H9 (cell line): ENCODE measurements around the gene PDX1. TPM values are rescaled to one million over a fixed set of nuclear protein-coding genes. Genes with fewer than 3 reads are reported as not detected.
A peak's percentile ranks its signal among the peaks of the same experiment; 100 is the strongest.
"Not testable (repeated sequence)": the region's sequence is repeated elsewhere in the genome, so short reads cannot be mapped to it uniquely, and the experiment has no call there.

ENCODE experiments used
- DNase-seq: peaks from one replicate; pipeline ENCODE4 v3.0.0-alpha.2; 2017
- H2AFZ ChIP-seq: one replicate; pipeline ENCODE4 v1.6.1; 2013; ENCODE audit warnings: mild to moderate bottlenecking, low read length, control low read depth, moderate library complexity
- H2AK5ac ChIP-seq: 2 replicates; pipeline ENCODE4 v1.6.1; 2013; ENCODE audit warnings: low read length, control low read depth, mixed read lengths; ENCODE audit not compliant: insufficient read length
- H2BK120ac ChIP-seq: one replicate; pipeline ENCODE4 v1.6.1; 2013; ENCODE audit warnings: low read depth, mild to moderate bottlenecking, low read length, control low read depth, inconsistent platforms; ENCODE audit not compliant: poor library complexity, severe bottlenecking
- H2BK12ac ChIP-seq: 2 replicates; pipeline ENCODE4 v1.6.1; 2013; ENCODE audit warnings: low read length, control low read depth, mixed read lengths, low read depth; ENCODE audit not compliant: insufficient read length
- H2BK15ac ChIP-seq: 2 replicates; pipeline ENCODE4 v1.6.1; 2013; ENCODE audit warnings: low read depth, low read length, control low read depth
- H2BK20ac ChIP-seq: one replicate; pipeline ENCODE4 v1.6.1; 2013; ENCODE audit warnings: low read depth, mild to moderate bottlenecking, low read length, control low read depth, inconsistent platforms; ENCODE audit not compliant: poor library complexity, severe bottlenecking
- H2BK5ac ChIP-seq: 2 replicates; pipeline ENCODE4 v1.6.1; 2013; ENCODE audit warnings: low read length, control low read depth, mixed read lengths; ENCODE audit not compliant: insufficient read length
- H3K14ac ChIP-seq: 2 replicates; pipeline ENCODE4 v1.6.1; 2013; ENCODE audit warnings: low read length, control low read depth; ENCODE audit not compliant: insufficient read depth
- H3K18ac ChIP-seq: 2 replicates; pipeline ENCODE4 v1.6.1; 2013; ENCODE audit warnings: low read depth, mild to moderate bottlenecking, mixed read lengths, low read length, control low read depth; ENCODE audit not compliant: insufficient read length
- H3K23ac ChIP-seq: 2 replicates; pipeline ENCODE4 v1.6.1; 2013; ENCODE audit warnings: low read length, control low read depth, mixed read lengths, low read depth; ENCODE audit not compliant: insufficient read length
- H3K23me2 ChIP-seq: 2 replicates; pipeline ENCODE4 v1.6.1; 2013; ENCODE audit warnings: low read depth, mild to moderate bottlenecking, mixed read lengths, low read length, control low read depth; ENCODE audit not compliant: insufficient read length, poor library complexity, severe bottlenecking
- H3K27ac ChIP-seq: 2 replicates; pipeline ENCODE4 v1.5.1; 2013; ENCODE audit warnings: low read length, control low read depth, mixed read lengths, low read depth; ENCODE audit not compliant: insufficient read length
- H3K27me3 ChIP-seq: 2 replicates; pipeline ENCODE4 v1.6.1; 2013; ENCODE audit warnings: low read length, control low read depth, inconsistent platforms; ENCODE audit not compliant: insufficient read depth
- H3K4ac ChIP-seq: 2 replicates; pipeline ENCODE4 v1.6.1; 2013; ENCODE audit warnings: low read depth, mild to moderate bottlenecking, control low read depth, inconsistent platforms, low read length, moderate library complexity
- H3K4me1 ChIP-seq: 2 replicates; pipeline ENCODE4 v1.6.1; 2013; ENCODE audit warnings: low read length, control low read depth, inconsistent platforms; ENCODE audit not compliant: insufficient read depth
- H3K4me2 ChIP-seq: 2 replicates; pipeline ENCODE4 v1.6.1; 2013; ENCODE audit warnings: low read length, control low read depth, mixed read lengths; ENCODE audit not compliant: insufficient read length, insufficient read depth
- H3K56ac ChIP-seq: 2 replicates; pipeline ENCODE4 v1.6.1; 2013; ENCODE audit warnings: low read depth, mild to moderate bottlenecking, mixed read lengths, low read length, control low read depth; ENCODE audit not compliant: insufficient read length
- H3K79me1 ChIP-seq: 2 replicates; pipeline ENCODE4 v1.6.1; 2013; ENCODE audit warnings: low read depth, mild to moderate bottlenecking, moderate library complexity, low read length, control low read depth, inconsistent platforms; ENCODE audit not compliant: insufficient read depth, poor library complexity, severe bottlenecking
- H3K79me2 ChIP-seq: 2 replicates; pipeline ENCODE4 v1.6.1; 2013; ENCODE audit warnings: low read length, control low read depth, inconsistent platforms; ENCODE audit not compliant: insufficient read depth
- H3K9ac ChIP-seq: 2 replicates; pipeline ENCODE4 v1.6.1; 2013; ENCODE audit warnings: low read length, control low read depth, mixed read lengths; ENCODE audit not compliant: insufficient read length; ENCODE audit errors: extremely low read depth
- H3K9me3 ChIP-seq: one replicate; pipeline ENCODE4 v1.6.1; 2013; ENCODE audit warnings: low read depth, low read length, inconsistent platforms; ENCODE audit not compliant: control insufficient read depth
- H3T11ph ChIP-seq: one replicate; pipeline ENCODE4 v1.6.1; 2013; ENCODE audit warnings: mild to moderate bottlenecking, low read length, control low read depth, inconsistent platforms
- H4K20me1 ChIP-seq: one replicate; pipeline ENCODE4 v1.6.1; 2013; ENCODE audit not compliant: control insufficient read depth, insufficient read length, insufficient read depth
- H4K5ac ChIP-seq: 2 replicates; pipeline ENCODE4 v1.6.1; 2013; ENCODE audit warnings: low read depth, mild to moderate bottlenecking, mixed read lengths, low read length, control low read depth; ENCODE audit not compliant: insufficient read length
- H4K8ac ChIP-seq: replicated peaks from 2 replicates; pipeline ENCODE4 v1.6.1; 2013; ENCODE audit warnings: low read length, control low read depth, mixed read lengths, low read depth; ENCODE audit not compliant: insufficient read length
- H4K91ac ChIP-seq: 2 replicates; pipeline ENCODE4 v1.6.1; 2013; ENCODE audit warnings: low read depth, mild to moderate bottlenecking, moderate library complexity, mixed read lengths, low read length, control low read depth; ENCODE audit not compliant: insufficient read length
- H3K27ac Mint-ChIP-seq, 3 experiments: 2 replicates in 2 of 3; 3 replicates in 1 of 3; pipeline ENCODE4 v1.8.0; 2020 to 2021; ENCODE audit warnings: mixed read lengths in 3 of 3, mild to moderate bottlenecking in 1 of 3, moderate library complexity in 1 of 3
- H3K27me3 Mint-ChIP-seq: 2 replicates; pipeline ENCODE4 v1.8.0; 2021; ENCODE audit warnings: low read depth, mild to moderate bottlenecking, moderate library complexity, mixed read lengths
- H3K36me3 Mint-ChIP-seq, 3 experiments: 2 replicates in 2 of 3; 3 replicates in 1 of 3; pipeline ENCODE4 v1.8.0; 2020 to 2021; ENCODE audit warnings: low read depth in 3 of 3, mixed read lengths in 3 of 3; ENCODE audit not compliant: insufficient read depth in 1 of 3
- H3K4me1 Mint-ChIP-seq, 2 experiments: 2 replicates each; pipeline ENCODE4 v1.8.0; 2020; ENCODE audit warnings: mixed read lengths in 2 of 2
- H3K4me3 Mint-ChIP-seq, 2 experiments: 2 replicates in 1 of 2; 3 replicates in 1 of 2; pipeline ENCODE4 v1.8.0; 2020 to 2021; ENCODE audit warnings: mild to moderate bottlenecking in 2 of 2, mixed read lengths in 2 of 2, moderate library complexity in 1 of 2
- H3K9me3 Mint-ChIP-seq, 2 experiments: 2 replicates in 1 of 2; 3 replicates in 1 of 2; pipeline ENCODE4 v1.8.0; 2020; ENCODE audit warnings: mild to moderate bottlenecking in 2 of 2, mixed read lengths in 2 of 2, moderate library complexity in 1 of 2
- WGBS: extraction: QIAGEN DNeasy Blood & Tissue Kit; methylation state at CpG from one replicate; pipeline ENCODE4 v1.1.7; 2013; ENCODE audit warnings: missing lambda C conversion rate, low lambda C conversion rate, mixed read lengths; ENCODE audit not compliant: insufficient read length; ENCODE audit errors: extremely low coverage; 5-methylcytosine and 5-hydroxymethylcytosine counted together
- total RNA-seq: library from RNA; stranded (reverse); gene quantifications from 2 replicates; pipeline ENCODE4 v1.2.1, GENCODE V29; 2021
- TF ChIP-seq, protein P1 (sequence below): fragments of 200-600 bp; sonication (generic); conservative IDR thresholded peaks from 3 replicates; pipeline ENCODE4 v1.8.0; 2021; ENCODE audit warnings: antibody characterized with exemption, mild to moderate bottlenecking

PDX1 gene
- total RNA-seq, 1 experiment from 2014 or later, result not detected

- H3K27me3 Mint-ChIP-seq, result peaks cover 100% of the 10 kb centered on the region
Observed at GRCh38 chr13:27963491-27963890, 43.7 kb downstream of the PDX1 start.

GRCh38 chr13:27964206-27964605 lies 44.4 kb downstream of the PDX1 start:
- Mint-ChIP-seq H3K4me1 (peaks cover 27 to 47% of the 10 kb centered on the region in 2 experiments), H3K27me3 (peaks cover 100% of the 10 kb centered on the region)
- no CpG with 5 or more reads among the region's 13 CpGs for WGBS

More at GRCh38 chr13:27963491-27963890, 43.7 kb downstream of the PDX1 start:
- no peak overlapping the region for H3K18ac ChIP-seq
- Mint-ChIP-seq H3K36me3 (no peaks in the 10 kb centered on the region), H3K4me3 (no peak overlapping the region; a peak in 1 of 5 replicates), H3K27ac (no peak overlapping the region), H3K4me1 (peaks cover 25 to 45% of the 10 kb centered on the region in 2 experiments), H3K9me3 (peaks cover 2 to 21% of the 10 kb centered on the region in 2 experiments)
- WGBS, result no CpG with 5 or more reads among the region's 3 CpGs
- H4K8ac ChIP-seq, result no peak overlapping the region
- peaks cover 5% of the 10 kb centered on the region; the same call in 1 of the 2 replicates for H3K4me1 ChIP-seq
- no peak for DNase-seq
- H2BK120ac ChIP-seq, result no peak overlapping the region
- no peaks in the 10 kb centered on the region for H3K23me2 ChIP-seq
- no peak overlapping the region for H3T11ph ChIP-seq
- peaks cover 4% of the 10 kb centered on the region for H4K20me1 ChIP-seq
- no peak overlapping the region for H3K4me2 ChIP-seq
- H2AK5ac ChIP-seq, result no peak overlapping the region
- no peak overlapping the region for H3K14ac ChIP-seq
- TF ChIP-seq, protein P1, sequence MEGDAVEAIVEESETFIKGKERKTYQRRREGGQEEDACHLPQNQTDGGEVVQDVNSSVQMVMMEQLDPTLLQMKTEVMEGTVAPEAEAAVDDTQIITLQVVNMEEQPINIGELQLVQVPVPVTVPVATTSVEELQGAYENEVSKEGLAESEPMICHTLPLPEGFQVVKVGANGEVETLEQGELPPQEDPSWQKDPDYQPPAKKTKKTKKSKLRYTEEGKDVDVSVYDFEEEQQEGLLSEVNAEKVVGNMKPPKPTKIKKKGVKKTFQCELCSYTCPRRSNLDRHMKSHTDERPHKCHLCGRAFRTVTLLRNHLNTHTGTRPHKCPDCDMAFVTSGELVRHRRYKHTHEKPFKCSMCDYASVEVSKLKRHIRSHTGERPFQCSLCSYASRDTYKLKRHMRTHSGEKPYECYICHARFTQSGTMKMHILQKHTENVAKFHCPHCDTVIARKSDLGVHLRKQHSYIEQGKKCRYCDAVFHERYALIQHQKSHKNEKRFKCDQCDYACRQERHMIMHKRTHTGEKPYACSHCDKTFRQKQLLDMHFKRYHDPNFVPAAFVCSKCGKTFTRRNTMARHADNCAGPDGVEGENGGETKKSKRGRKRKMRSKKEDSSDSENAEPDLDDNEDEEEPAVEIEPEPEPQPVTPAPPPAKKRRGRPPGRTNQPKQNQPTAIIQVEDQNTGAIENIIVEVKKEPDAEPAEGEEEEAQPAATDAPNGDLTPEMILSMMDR, result no peak
- no peaks in the 10 kb centered on the region for H3K79me1 ChIP-seq
- H3K4ac ChIP-seq, result no peak overlapping the region
- H3K9ac ChIP-seq, result no peak overlapping the region
- H2AFZ ChIP-seq, result no peak overlapping the region
- no peak overlapping the region for H4K5ac ChIP-seq
- H3K79me2 ChIP-seq, result no peaks in the 10 kb centered on the region
- no peak overlapping the region for H2BK15ac ChIP-seq
- no peak overlapping the region for H3K27ac ChIP-seq
- H3K9me3 ChIP-seq, result no peaks in the 10 kb centered on the region
- H3K56ac ChIP-seq, result no peak overlapping the region
- no peak overlapping the region for H2BK20ac ChIP-seq
- no peak overlapping the region for H3K23ac ChIP-seq
- no peak overlapping the region for H2BK5ac ChIP-seq
- H3K27me3 ChIP-seq, result peaks cover 93% of the 10 kb centered on the region
- no peak overlapping the region for H4K91ac ChIP-seq
- H2BK12ac ChIP-seq, result no peak overlapping the region

More at GRCh38 chr13:27964206-27964605, 44.4 kb downstream of the PDX1 start:
- H3K79me2 ChIP-seq, H3K4ac ChIP-seq, H2BK12ac ChIP-seq, H3T11ph ChIP-seq, H4K5ac ChIP-seq, H3K23ac ChIP-seq, H3K27ac Mint-ChIP-seq, H2BK20ac ChIP-seq, H3K56ac ChIP-seq, H2BK15ac ChIP-seq, H2BK5ac ChIP-seq, H3K23me2 ChIP-seq, H4K91ac ChIP-seq, H3K4me1 ChIP-seq, H3K79me1 ChIP-seq, H3K36me3 Mint-ChIP-seq, H3K9ac ChIP-seq, H2AFZ ChIP-seq, DNase-seq, H2AK5ac ChIP-seq, H3K4me2 ChIP-seq, H4K8ac ChIP-seq, H3K9me3 ChIP-seq, H3K27ac ChIP-seq, H3K18ac ChIP-seq, H2BK120ac ChIP-seq, H3K14ac ChIP-seq, H4K20me1 ChIP-seq: not testable (repeated sequence)
- H3K4me3 Mint-ChIP-seq, result 0 out of 5 replicates have a peak overlapping the region, but pooled peaks of 1 of the 2 experiments have one; percentile 12
- H3K27me3 ChIP-seq, result peaks cover 93% of the 10 kb centered on the region
- H3K9me3 Mint-ChIP-seq, result peaks cover 2 to 21% of the 10 kb centered on the region in 2 experiments
